Retinal pigment epithelial cell (primary cell): ENCODE results near the gene CIAPIN1.

Experiments used
- DNase-seq: peaks from one replicate; pipeline ENCODE4 v3.0.0-alpha.2; 2010; ENCODE audit warnings: low read depth
- H3K4me3 ChIP-seq: 2 replicates; pipeline ENCODE4 v1.5.1; 2011; ENCODE audit warnings: mild to moderate bottlenecking, low read length, control low read depth, moderate library complexity
- CTCF ChIP-seq: conservative IDR thresholded peaks from 2 replicates; pipeline ENCODE4 v1.5.1; 2011; ENCODE audit warnings: low read depth, low read length, control low read depth, inconsistent platforms

CIAPIN1 gene

GRCh38 chr16:57392694-57393093, 54.5 kb downstream of the CIAPIN1 start:
- no peak for TF ChIP-seq CTCF
- no peak overlapping the region for H3K4me3 ChIP-seq
- no peak for DNase-seq

GRCh38 chr16:57391708-57392107, 55.5 kb downstream of the CIAPIN1 start:
- no peak overlapping the region for H3K4me3 ChIP-seq
- no peak for TF ChIP-seq CTCF

GRCh38 chr16:57391300-57391699, 55.9 kb downstream of the CIAPIN1 start:
- TF ChIP-seq CTCF: no peak

More at GRCh38 chr16:57391708-57392107, 55.5 kb downstream of the CIAPIN1 start:
- DNase-seq: no peak

DNA sequence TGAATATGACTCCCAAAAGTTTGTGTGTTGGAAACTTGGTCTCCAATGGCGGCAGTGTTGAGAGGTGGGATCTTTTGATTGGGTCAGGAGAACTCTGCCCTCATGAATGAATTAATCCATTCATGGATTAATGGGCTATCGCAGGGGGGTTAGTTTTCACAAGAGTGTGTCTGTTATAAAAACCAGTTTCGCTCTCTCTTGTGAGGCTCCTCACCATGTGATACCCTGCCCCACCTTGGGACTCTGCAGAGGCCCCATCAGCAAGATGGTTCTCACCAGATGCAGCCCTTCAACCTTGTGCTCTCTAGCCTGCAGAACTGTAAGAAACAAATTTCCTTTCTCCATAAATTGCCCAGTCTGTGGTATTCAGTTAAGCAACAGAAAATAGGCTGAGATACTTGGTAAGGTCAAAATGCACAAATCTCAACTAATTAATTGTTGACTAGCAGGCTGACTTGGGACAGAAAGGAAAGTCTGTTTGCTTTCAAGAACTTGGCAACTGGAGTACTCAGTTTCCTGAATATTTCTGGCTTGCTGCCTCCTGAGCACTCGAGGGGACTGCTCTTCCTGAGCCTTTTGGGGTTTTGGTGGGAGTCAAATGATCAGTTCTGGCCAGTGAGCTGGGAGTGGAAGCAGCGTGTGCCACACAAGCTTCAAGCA, 56.4 kb downstream of the CIAPIN1 start:
- no peak for TF ChIP-seq CTCF
- no peak overlapping the region for H3K4me3 ChIP-seq
- no peak for DNase-seq

More at GRCh38 chr16:57391300-57391699, 55.9 kb downstream of the CIAPIN1 start:
- H3K4me3 ChIP-seq: no peak overlapping the region
- DNase-seq: no peak

GRCh38 chr16:57389087-57389468, 58.1 kb downstream of the CIAPIN1 start:
- no peak overlapping the region for H3K4me3 ChIP-seq
- no peak for TF ChIP-seq CTCF
- no peak for DNase-seq

DNA sequence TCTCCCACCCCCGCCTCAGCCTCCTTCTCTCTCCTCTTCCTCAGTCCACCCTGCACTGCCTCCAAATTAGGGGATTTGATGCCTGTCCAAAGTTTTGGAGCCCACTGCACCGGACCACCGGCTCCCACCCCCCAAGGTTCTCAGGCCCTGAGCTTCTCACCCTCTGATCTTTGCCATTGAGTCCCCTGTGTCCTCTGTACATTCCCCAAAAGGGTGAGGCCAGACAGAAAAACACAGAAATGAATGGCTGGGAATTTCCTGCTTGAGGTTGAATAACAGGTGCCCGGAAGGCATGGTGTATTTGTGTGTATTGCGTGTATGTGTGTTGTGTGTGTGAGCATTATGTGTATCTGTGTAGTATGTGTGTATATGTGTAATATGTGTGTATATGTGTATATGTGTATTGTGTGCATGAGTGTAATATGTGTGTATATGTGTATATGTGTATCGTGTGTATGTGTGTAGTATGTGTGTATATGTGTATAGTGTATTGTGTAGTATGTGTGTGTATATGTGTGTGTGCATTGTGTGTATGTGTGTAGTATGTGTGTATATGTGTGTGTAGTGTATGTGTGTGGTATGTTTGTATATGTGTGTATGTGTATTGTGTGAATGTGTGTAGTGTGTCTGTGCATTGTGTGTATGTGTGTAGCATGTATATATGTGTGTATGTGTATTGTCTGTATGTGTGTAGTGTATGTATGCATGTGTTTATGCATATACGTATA, 58.7 kb downstream of the CIAPIN1 start:
- TF ChIP-seq CTCF: no peak
- DNase-seq: no peak

More for the DNA sequence above, 58.7 kb downstream of the CIAPIN1 start:
- no peak overlapping the region for H3K4me3 ChIP-seq
